GM18511 (cell line): ENCODE data around the gene MARVELD2.
A peak's percentile ranks its signal among the peaks of the same experiment; 100 is the strongest.
"Not testable (repeated sequence)": the region's sequence is repeated elsewhere in the genome, so short reads cannot be mapped to it uniquely, and the experiment has no call there.

Experiments used
- ATAC-seq: cut with Tn5 transposase; IDR thresholded peaks from one replicate; pipeline ENCODE4 v1.9.1; 2021; ENCODE audit warnings: mild to moderate bottlenecking, moderate library complexity; ENCODE audit not compliant: unreplicated experiment

Gene MARVELD2

DNA sequence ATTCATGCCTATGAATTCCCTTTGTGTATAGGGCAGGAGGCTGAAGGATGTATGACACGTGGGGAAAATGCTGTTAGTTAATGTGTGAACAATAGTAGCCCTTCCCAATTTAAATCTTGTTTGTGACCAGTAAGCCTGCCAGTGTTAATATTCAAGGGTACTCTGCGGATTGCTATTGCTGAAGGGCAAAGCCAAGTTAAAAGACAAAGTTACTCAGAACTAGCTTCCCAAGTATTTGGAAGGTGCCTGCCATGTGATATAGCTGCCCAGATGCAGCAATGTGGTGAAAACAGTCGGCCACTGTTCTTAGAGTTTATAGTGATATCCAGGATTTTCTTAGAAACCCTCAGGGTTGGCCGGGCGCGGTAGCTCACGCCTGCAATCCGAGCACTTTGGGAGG lies 34.6 kb downstream of the MARVELD2 start:
- ATAC-seq: no peak

DNA sequence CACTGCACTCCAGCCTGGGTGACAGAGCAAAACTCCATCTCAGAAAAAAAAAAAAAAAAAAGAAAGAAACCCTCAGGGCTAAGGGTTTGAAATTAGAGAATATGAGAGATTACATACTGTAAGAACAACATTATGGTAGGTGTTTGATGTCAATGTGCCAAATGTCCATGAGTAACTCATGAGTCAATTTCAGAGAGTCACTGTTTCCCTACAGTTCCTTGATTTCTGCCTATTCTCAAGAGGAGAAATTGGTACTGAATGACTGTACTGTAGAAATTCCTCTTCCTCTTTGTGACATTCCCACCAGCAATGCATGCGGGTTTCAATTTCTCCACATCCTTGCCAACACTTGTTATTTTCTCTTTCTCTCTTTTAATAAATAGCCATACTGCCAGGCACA lies 35.2 kb downstream of the MARVELD2 start:
- no peak for ATAC-seq

DNA sequence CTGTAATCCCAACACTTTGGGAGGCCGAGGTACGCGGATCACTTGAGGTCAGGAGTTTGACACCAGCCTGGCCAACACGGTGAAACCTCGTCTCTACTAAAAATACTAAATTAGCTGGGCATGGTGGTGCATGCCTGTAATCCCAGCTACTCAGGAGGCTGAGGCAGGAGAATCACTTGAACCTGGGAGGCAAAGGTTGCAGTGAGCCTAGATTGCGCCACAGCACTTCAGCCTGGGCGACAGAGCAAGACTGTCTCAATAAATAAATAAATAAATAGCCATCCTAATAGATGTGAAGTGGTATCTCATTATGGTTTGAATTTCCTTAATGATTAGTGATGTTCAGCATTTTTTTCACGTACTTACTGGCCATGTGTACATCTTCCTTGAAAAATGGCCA lies 35.6 kb downstream of the MARVELD2 start:
- not testable (repeated sequence) for ATAC-seq

DNA sequence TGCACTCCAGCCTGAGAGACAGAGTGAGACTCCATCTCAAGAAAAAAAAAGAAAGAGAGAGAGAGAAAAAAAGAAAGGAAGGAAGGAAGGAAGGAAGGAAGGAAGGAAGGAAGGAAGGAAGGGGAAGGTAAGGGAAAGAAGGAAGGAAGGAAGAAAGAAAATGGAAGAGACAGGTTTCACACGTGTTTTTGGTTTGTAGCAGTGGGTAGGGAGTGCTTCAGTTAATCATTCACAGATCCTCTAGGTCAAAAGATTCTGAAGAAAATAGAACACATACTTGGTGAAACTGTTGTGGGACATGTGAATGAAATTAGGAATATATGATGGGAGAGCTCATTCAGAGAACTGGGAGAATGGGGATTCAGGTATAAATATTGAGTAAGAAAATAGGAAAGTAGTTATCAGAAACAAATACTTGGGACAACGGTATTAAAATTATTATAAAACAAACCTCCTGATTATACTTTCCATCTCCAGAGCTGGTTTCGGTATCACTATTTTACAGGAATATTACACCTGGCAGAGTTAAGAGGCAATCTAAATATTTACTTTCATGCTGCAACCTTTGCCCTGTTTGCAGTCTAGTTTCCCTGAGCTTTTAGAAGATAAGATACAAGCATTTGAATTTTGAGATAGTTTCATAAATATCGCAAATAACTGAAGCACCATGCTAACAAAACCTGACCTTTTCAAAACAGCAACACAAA lies 37.2 kb downstream of the MARVELD2 start:
- no peak for ATAC-seq

DNA sequence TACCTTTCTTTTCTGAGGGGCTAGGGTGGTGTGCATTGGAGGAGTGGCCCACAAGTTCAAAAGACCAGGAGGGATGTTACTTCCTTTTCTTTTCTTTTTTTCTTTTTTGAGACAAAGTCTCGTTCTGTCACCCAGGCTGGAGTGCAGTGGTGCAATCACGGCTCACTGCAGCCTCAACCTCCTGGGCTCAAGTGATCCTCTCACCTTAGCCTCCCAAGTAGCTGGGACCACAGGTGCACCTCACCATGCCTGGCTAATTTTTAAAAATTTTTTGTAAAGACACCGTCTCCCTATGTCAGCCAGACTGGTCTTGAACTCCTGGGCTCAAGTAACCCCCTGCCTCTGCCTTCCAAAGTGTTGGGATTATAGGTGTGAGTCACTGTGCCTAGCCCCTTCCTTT lies 38.6 kb downstream of the MARVELD2 start:
- ATAC-seq: not testable (repeated sequence)

DNA sequence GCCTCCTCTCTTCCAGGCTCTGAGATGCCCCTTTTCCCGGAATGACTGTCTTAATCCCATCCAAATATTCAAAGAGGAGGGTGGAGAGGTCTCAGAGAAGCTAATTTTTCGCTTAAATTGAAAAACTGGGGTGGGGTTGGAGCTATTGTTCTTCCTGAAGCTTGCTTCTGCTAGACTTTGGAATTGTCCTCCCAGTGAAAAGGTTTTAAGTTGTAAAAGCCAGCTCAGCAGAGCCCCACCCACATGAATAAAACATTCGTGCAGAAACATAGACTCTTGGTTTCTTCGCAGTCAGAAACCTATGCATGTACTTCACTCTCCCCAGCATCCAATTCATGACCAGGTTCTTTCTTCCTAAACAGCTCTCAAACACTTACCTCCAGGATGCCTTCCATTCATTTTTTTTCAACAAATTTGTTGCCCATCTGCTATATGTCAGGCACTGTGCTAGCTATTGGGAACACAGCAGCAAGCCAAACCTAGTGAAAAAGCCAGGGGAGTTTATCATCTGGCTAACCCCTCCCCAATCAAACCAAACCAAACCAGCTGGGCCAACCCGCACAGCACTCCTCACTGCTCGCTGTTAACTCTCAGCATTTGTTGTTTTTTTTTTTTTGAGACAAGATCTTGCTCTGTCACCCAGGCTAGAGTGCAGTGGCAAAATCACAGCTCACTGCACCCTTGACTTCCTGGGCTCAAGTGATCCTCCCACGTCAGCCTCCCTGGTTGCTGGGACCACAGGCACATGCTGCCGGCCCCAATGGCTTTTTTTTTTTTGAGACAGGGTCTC lies 39.7 kb downstream of the MARVELD2 start:
- ATAC-seq: no peak

DNA sequence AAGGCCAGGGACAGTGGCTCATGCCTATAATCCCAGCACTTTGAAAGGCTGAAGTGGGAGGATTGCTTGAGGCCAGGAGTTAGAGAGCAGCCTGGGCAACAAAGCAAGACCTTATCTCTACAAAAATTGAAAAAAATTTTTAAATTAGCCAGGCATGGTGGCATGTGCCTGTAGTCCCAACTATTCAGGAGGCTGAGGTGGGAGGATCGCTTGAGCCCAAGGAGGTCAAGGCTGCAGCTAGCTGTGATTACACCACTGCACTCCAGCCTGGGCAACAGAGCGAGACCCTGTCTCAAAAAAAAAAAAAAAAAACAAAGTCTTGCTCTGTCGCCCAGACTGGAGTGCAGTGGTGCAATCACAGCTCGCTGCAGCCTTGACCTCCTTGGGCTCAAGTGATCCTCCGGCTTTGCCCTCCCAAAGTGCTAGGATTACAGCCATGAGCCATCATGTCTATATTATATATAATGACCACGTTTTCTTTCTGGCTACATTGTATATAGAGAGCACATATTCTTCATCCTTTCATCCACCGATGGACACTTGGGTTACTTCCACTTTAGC lies 40.6 kb downstream of the MARVELD2 start:
- ATAC-seq: not testable (repeated sequence)

DNA sequence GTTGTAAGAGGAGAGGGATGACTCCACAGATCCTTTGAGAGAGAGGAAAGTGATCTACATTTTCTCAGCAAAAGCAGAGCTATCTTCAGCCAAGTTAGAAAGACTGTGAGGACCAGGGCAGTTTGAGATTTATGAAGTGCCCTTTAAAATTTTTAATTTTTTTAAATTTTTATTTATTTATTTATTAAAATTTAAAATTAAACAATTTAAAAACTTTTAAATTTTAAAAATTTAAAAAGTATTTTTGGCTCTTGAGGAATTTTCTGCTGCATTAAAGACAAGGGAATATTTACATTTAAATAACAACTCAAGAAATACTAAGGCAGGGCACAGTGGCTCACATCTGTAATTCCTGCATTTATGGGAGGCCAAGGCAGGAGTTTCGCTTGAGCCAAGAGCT lies 47.3 kb downstream of the MARVELD2 start:
- no peak for ATAC-seq

DNA sequence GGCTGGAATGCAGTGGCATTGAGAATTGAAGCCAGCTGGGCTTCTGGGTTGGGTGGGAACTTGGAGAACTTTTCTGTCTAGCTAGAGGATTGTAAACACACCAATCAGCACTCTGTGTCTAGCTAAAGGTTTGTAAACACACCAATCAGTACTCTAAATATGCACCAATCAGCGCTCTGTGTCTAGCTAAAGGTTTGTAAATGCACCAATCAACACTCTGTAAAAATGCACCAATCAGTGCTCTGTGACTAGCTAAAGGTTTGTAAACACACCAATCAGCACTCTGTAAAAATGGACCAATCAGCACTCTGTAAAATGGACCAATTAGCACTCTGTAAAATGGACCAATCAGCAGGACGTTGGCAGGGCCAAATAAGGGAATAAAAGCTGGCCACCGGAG lies 51.5 kb downstream of the MARVELD2 start:
- not testable (repeated sequence) for ATAC-seq

DNA sequence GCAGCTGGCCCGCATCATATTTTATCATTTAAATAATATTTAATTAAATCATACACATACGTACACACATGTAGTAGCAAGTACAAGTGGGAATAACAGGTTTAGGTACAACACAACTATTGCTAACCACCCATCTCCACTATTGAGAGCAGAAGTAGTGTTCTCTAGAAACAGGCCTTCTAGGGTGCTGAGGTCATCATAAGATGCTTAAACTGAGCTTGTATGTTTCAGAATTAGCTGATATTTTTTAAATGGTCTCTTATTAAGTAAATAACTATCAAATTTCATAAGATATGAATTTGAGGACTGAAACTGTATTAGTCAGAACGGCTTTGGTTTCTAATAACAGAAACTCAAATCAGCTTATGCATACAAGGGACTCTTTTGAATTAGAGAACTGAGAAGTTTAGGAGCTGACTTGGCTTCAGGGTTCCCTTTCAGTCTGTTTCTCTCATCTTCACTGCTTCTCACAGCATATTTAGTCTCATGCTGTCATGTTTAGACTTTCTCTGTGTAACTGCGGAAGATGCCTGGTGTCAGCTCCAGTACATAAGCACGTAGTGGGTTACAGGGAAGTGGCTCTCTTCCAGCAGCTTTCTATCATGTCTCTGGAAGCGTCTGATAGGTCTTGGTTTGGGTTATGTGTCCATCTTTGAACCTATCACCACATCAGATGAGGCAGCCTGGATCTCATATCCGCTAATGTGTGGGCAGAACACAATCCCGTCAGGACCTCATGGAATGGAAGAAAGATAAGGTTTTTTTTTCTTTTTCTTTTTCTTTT lies 52.7 kb downstream of the MARVELD2 start:
- ATAC-seq: peak; percentile 94

DNA sequence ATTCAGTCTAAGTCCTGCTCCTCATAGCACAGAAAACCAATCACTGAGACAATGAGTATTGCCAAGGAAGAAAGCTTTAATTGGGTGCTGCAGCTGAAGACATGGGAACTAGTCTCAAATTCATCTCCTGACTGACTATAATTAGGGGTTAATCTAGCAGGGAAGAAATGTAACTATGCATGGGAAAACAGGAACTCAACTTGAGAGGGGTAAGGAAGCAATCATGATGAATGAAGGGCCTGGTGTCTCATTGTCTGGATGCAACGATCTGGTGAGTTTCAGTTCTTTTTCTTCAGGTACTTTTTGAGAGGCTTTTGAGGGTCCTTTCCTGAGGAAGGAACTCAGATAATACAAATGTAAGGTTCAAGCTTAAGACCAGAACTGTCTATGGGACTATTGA lies 53.7 kb downstream of the MARVELD2 start:
- no peak for ATAC-seq

DNA sequence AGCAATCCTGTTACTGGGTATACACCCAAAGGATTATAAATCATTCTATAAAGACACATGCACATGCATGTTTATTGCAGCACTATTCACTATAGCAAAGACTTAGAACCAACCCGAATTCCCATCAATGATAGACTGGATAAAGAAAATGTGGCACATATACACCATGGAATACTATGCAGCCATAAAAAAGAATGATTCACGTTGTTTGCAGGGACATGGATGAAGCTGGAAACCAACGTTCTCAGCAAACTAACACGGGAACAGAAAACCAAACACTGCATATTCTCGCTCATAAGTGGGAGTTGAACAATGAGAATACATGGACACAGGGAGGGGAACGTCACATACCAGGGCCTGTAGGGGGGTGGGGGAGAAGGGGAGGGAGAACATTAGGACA lies 56.6 kb downstream of the MARVELD2 start:
- ATAC-seq: not testable (repeated sequence)

DNA sequence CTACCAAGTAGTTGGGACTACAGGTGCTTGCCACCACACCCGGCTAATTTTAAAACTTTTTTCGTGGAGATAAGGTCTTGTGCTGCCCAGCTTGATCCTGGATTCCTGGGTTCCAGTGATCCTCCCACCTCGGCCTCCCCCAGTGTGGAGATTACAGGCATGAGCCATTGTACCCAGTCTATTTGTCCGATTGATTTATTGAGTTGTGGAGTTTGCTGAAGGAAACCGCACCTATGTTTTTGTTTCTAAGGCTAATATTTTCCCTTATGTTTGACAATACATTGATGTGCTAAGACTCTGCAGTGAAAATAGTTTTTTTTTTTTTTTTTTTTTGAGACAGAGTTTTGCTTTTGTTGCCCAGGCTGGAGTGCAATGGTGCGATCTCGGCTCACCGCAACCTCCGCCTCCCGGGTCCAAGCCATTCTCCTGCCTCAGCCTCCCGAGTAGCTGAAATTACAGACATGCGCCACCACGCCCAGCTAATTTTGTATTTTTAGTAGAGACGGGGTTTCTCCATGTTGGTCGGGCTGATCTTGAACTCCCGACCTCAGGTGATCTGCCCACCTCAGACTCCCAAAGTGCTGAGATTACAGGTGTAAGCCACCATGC lies 57.7 kb downstream of the MARVELD2 start:
- not testable (repeated sequence) for ATAC-seq

DNA sequence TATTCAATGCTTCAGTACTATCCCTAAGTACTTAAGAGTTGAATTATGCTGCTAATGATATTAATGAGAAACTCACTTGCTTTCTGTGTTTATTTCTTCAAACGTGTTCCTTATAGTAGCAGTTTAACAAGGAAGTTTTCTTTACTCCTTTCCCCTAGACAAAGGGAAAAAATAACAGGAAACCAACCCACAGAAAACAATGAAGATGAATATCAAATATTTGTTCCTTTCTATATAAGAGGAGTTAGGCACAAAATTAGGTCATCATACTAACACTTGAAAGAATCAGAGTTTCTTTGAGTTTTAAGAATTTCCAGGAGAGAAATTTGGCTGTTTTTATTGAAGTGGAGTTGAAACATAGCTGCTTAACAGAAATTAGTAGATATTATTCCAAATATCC lies 62.3 kb downstream of the MARVELD2 start:
- ATAC-seq: no peak

DNA sequence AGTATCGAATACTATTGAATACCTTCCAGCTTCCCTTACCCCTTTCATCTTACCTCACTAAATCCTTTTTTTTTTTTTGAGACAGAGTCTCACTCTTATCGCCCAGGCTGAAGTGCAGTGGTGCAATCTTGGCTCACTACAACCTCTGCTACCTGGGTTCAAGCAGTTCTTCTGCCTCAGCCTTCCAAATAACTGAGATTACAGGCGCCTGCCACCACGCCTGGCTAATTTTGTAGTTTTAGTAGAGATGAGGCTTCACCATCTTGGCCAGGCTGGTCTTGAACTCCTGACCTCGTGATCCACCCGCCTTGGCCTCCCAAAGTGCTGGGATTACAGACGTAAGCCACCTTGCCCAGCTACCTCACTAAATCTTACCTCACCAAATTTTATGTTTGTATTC lies 63.4 kb downstream of the MARVELD2 start:
- ATAC-seq: not testable (repeated sequence)

DNA sequence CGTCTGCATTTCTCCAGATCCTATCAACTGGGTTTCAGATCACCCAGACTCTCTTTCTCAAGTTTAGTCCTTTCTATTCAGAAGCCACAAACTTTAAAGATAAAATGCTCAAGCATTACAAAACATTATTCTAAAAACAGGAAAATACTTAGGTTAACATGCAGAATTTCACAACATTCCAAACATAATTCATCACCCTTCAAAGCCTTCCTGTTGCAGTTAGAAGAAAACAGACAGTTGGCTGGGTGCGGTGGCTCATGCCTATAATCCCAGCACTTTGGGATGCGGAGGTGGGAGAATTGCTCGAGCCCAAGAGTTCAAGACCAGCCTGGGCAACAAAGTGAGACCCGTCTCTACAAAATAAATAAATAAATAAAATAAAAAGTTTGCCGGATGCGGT lies 70.0 kb downstream of the MARVELD2 start:
- ATAC-seq: no peak

DNA sequence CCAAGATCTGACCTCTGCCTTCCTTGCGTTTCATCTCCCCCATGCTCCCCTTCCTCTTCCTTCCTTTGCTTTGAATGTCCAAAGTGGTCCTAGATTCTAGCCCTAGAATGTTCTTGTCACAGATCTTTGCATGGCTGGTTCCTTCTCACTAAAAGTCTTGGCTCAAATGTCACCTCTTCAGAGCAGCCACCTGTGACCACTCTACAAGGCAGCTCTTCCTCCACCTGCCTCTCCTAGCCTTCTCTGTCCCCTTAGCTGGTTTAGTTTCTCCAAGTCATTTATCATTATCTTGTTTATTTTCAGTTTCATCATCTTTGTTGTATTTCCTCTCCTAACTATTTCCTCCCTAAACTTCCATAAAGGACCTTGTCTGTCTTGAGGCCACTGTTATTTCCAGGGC lies 70.6 kb downstream of the MARVELD2 start:
- no peak for ATAC-seq

DNA sequence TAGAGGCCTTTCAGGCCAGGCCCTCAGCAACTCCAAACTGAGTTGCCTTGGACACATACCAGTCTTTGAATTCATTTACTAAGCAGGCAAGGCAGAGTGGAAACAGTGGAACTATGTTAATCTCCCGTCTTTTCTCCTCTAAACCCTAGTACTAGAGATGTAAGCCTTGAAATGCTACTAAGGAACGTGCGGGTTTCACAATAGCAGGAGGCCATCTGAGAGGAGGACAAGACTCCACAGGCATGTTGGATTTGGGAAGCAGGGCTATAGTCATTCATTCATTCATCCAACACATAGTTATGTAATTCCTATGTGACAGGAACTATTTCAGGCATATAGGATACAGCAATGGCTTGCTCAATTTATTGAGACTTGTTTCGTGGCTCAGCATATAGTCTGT lies 74.3 kb downstream of the MARVELD2 start:
- ATAC-seq: no peak

DNA sequence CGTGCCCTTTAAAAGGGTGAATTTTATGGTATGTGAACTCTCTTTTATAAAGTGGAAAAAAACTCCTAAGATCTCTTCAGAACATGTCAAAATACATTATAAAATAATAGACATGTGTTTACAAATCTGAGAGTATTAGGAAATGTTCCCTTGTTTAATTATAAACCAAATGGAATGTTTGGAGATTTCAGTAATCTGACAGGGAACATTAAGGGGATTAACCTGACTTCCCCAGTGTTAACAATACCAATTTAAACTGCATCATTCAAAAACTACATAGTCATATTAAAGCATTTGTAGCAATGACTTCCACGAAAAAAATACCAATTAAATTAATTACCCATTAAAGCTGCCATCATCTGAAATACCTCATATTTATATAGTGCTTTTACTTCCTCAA lies 76.1 kb downstream of the MARVELD2 start:
- no peak for ATAC-seq

DNA sequence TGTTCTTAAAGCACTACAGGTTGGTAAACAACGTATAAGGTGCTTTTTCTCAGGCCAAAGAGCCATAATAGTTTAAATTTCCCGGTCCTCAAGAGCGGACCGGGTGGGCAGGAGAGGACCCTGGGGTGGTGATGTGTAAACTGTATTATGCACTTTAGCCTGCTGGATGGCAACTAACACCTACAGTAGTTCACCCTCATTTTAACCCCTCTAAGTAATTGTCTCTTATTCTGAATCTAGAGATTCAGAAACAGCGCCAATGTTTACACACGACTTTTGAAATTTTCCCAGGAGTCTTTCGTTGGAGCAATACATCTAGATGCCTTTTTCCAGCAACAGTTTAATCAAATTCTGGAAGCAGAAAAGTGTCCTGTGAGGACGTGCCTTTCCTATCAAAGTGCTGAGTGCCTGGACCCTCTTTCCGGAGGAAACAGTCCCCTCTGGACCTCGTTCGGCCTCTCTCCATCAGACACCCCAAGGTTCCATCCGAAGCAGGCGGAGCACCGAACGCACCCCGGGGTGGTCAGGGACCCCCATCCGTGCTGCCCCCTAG lies 77.0 kb downstream of the MARVELD2 start:
- ATAC-seq: no peak
